Type B pancreatic cell (in vitro differentiated cells): Measurements from ENCODE around the gene FRMD4A. TPM values are rescaled to one million over a fixed set of nuclear protein-coding genes. Genes with fewer than 3 reads are reported as not detected.

Experiments
- DNase-seq: peaks from one replicate; pipeline ENCODE4 v3.0.0; 2021; ENCODE audit warnings: mixed read lengths; ENCODE audit not compliant: unreplicated experiment; ENCODE audit errors: extremely low spot score
- H3K27ac Mint-ChIP-seq: 2 replicates; pipeline ENCODE4 v1.8.0; 2021; ENCODE audit warnings: mild to moderate bottlenecking, mixed read lengths
- H3K27me3 Mint-ChIP-seq: 2 replicates; pipeline ENCODE4 v1.8.0; 2021; ENCODE audit warnings: mixed read lengths
- H3K36me3 Mint-ChIP-seq: 2 replicates; pipeline ENCODE4 v1.8.0; 2021; ENCODE audit warnings: mixed read lengths
- H3K4me1 Mint-ChIP-seq: one replicate; pipeline ENCODE4 v1.8.0; 2021; ENCODE audit warnings: mixed read lengths; ENCODE audit not compliant: unreplicated experiment
- H3K4me3 Mint-ChIP-seq: 2 replicates; pipeline ENCODE4 v1.8.0; 2021; ENCODE audit warnings: mild to moderate bottlenecking, mixed read lengths
- H3K9me3 Mint-ChIP-seq: 2 replicates; pipeline ENCODE4 v1.8.0; 2021; ENCODE audit warnings: mixed read lengths
- CTCF ChIP-seq: fragments of 200-600 bp; sonication (generic); conservative IDR thresholded peaks from 2 replicates; pipeline ENCODE4 v1.5.0; 2021; ENCODE audit warnings: antibody characterized with exemption, mild to moderate bottlenecking
- total RNA-seq: library from RNA; stranded (reverse); gene quantifications from 2 replicates; pipeline ENCODE4 v1.2.1, GENCODE V29; 2021; ENCODE audit warnings: low replicate concordance

Gene FRMD4A
- total RNA-seq, 1 donor from 2014 or later, result 88.9 TPM

GRCh38 chr10:13942035-13942434, 388.7 kb downstream of the FRMD4A start:
- peaks cover 11% of the 10 kb centered on the region for H3K36me3 Mint-ChIP-seq

GRCh38 chr10:13939391-13939790, 391.3 kb downstream of the FRMD4A start:
- H3K27ac Mint-ChIP-seq, result no peak overlapping the region

More at GRCh38 chr10:13942035-13942434, 388.7 kb downstream of the FRMD4A start:
- no peaks in the 10 kb centered on the region for H3K27me3 Mint-ChIP-seq
- peaks cover 5% of the 10 kb centered on the region for H3K9me3 Mint-ChIP-seq
- H3K4me3 Mint-ChIP-seq, result no peak overlapping the region
- H3K27ac Mint-ChIP-seq, result no peak overlapping the region
- H3K4me1 Mint-ChIP-seq, result peaks cover 46% of the 10 kb centered on the region
- TF ChIP-seq CTCF, result no peak
- no peak for DNase-seq

GRCh38 chr10:13938950-13939349, 391.8 kb downstream of the FRMD4A start:
- no peak for DNase-seq
- no peak overlapping the region for H3K4me3 Mint-ChIP-seq
- peak overlapping the region; percentile 41 for H3K27ac Mint-ChIP-seq
- peaks cover 9% of the 10 kb centered on the region for H3K9me3 Mint-ChIP-seq
- H3K27me3 Mint-ChIP-seq, result peaks cover 3% of the 10 kb centered on the region
- TF ChIP-seq CTCF, result no peak
- H3K4me1 Mint-ChIP-seq, result peaks cover 15% of the 10 kb centered on the region
- peaks cover 12% of the 10 kb centered on the region for H3K36me3 Mint-ChIP-seq

More at GRCh38 chr10:13939391-13939790, 391.3 kb downstream of the FRMD4A start:
- H3K4me3 Mint-ChIP-seq, result no peak overlapping the region
- DNase-seq, result no peak
- H3K27me3 Mint-ChIP-seq, result peaks cover 3% of the 10 kb centered on the region
- peaks cover 9% of the 10 kb centered on the region for H3K9me3 Mint-ChIP-seq
- H3K36me3 Mint-ChIP-seq, result peaks cover 12% of the 10 kb centered on the region
- no peak for TF ChIP-seq CTCF
- peaks cover 20% of the 10 kb centered on the region for H3K4me1 Mint-ChIP-seq

- Mint-ChIP-seq H3K4me3 (no peak overlapping the region), H3K9me3 (peaks cover 9% of the 10 kb centered on the region), H3K36me3 (peaks cover 8% of the 10 kb centered on the region), H3K4me1 (peaks cover 12% of the 10 kb centered on the region), H3K27ac (no peak overlapping the region), H3K27me3 (peaks cover 5% of the 10 kb centered on the region)
- DNase-seq, result no peak
- TF ChIP-seq CTCF, result no peak
These were observed 393.9 kb downstream of the FRMD4A start for GRCh38 chr10:13936826-13937225.

- Mint-ChIP-seq H3K9me3 (no peaks in the 10 kb centered on the region), H3K4me3 (no peak overlapping the region), H3K27ac (no peak overlapping the region), H3K4me1 (peaks cover 5% of the 10 kb centered on the region), H3K27me3 (peaks cover 2% of the 10 kb centered on the region), H3K36me3 (peaks cover 5% of the 10 kb centered on the region)
- no peak for TF ChIP-seq CTCF
- no peak for DNase-seq
These were observed 400.6 kb downstream of the FRMD4A start for GRCh38 chr10:13930120-13930519.

- no peak overlapping the region for H3K27ac Mint-ChIP-seq
- H3K4me1 Mint-ChIP-seq, result peaks cover 5% of the 10 kb centered on the region
These were observed 402.3 kb downstream of the FRMD4A start for GRCh38 chr10:13928451-13928850.

More at GRCh38 chr10:13928451-13928850, 402.3 kb downstream of the FRMD4A start:
- Mint-ChIP-seq H3K9me3 (no peaks in the 10 kb centered on the region), H3K36me3 (peaks cover 5% of the 10 kb centered on the region), H3K4me3 (peak overlapping the region; percentile 44), H3K27me3 (peaks cover 2% of the 10 kb centered on the region)
- no peak for DNase-seq
- TF ChIP-seq CTCF, result no peak
